NCI-H128 (cell line): ENCODE measurements around the gene CCDC182.

Source experiments
- DNase-seq: peaks from one replicate; lab custom pipeline; 2025; ENCODE audit not compliant: unreplicated experiment; lab: John Stamatoyannopoulos, UW

The CCDC182 gene

DNA sequence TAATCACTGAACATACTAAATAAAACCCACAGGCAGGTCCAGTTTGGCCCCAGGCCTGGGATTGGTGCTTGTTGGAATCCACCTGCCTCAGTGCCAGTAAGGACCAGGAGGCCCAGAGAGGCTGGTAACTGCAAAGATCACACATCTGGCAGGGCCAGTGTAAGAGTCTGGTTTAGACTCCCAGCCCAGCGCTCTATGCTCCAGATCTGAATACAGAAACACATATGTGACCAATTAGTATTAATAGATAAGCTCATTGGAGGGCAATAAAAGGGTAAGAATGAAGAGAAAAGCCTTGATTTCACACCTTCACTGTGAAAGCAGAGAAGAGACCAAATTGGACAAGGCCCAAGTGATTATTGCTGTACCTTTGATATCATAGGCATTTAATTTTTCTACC lies 13.6 kb upstream of the CCDC182 start:
- DNase-seq: no peak

DNA sequence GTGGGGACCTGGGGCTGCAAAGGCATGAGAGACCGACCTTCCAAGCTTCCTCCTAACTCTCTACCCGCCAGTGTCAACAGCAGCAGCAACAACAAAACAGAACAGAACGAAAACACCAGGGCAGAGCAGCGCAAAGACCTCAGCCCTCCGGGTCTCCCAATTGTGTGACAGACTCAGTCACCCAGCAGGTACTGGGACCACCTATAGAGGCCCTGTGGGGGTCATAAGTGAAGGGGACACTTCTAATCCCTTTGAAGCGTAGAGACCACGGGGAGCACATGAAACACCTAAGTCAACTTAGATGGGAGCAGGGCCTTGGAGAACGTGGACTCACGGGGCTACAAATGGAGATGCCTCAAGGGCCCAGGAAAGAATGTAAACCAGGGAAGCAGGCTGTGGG lies 12.6 kb upstream of the CCDC182 start:
- DNase-seq: no peak

DNA sequence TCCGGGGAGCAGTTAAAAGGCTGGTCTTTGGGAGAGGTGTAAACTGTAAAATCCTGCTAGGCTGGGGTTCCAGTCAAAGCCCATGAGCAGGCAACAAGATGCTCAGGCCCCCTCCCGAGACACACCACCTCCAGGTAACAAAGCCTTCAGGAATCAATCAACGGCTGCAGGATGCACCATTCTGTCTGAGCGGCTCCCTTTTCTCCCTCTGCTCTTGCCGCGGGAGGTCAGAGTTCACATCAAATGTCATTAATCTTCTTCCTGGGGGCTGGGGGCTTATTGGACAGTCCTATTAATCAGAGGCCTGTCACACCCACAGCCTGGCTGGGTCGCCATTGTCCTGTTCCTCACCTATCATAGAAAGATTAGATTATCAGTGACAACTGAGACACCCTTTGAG lies 11.9 kb upstream of the CCDC182 start:
- DNase-seq: no peak

DNA sequence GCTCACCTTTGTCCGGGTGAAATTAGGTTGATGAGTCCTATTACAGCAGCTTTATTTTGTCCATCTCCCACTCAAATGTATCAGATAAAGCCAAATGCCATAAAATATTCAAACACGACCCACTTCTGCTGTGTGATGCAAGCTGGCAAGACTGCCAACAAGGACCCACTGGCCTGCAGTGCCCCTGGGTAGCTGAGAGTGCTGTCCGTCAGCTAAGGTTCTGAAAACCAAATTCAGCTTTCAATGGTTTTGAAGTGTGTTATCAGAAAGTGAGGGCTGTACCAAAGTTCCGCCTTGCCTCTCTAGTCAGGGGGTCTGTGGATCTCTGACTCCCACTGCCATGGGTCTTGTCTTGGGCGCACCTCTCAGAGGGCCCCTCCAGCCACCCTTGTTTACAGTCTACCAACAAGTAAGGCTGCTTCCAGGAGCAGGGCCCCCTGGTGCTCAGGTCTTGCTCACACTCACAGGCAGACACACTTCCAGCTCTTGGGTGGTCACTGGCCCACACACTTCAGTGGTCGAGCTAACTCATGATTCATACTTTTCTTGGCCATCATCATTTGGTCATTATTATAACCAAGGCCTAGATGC lies 10.5 kb upstream of the CCDC182 start:
- DNase-seq: no peak

DNA sequence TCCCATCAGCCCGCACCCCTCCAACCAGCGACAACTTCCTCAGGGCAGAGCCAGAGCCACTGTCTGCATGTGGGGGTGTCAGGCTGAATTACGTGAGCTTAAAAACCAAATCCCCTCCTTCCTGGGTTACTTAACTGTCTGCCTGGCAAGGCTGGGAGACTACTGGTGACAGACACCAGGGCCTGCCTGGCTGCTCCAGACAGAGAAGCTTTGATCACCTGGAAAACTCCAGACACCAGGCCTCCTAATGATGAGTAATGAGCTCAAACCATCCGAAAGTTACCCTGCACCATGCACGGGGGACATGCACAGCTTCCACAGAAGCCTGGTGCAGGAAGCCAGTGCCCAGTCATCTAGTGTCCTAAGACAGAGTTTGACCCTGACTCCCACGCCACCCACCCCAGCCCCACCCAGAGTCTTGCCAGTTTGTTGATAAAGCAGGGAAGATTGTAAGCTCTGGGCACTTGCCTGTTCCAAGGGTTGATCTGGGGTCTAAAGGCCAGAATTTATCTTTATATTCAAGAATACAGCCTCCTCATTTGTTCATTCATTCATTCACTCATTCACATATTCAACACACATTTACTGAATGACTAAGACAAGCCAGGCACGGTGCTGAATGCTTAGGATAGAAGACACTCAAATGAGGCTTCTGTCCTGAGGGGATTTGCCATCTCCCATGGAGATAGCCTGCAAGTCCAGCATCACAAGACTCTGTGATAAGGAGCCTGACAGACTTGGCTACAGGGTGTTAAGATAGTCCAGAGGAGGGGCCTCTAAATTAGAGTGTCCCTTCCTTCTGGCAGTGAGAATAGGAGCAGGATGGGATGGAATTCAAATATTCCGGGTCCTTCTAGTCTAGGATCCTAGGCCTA lies 7.2 kb upstream of the CCDC182 start:
- DNase-seq: no peak

DNA sequence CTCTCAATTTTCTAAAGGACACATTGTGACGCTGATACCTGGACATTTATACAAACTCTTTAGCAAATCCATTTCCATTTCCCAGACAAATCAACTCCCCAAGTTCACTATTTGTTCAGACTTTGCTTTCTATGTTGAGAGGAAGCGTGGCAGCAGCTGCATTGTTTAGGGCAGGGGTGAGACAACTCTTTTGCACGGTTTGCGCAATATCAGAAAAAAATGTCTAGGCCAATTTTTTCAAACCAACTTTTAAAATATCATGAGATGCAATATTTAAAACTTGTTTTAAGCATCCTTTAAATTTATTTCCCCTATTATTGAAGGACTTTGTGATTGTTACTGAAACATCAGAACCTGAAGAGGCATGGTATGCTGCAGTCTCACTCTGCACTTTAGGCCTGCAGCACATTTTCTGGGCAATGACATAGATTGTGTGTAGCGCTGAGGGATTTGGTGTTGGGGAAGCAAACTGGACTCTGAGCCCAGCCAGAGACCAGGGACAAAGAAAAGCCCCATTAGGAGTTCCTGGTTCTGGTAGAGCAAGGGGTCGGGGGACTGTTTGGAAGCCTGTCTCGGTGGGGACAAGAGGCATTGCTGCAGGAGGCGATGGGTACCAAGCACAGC lies 6.4 kb upstream of the CCDC182 start:
- no peak for DNase-seq

DNA sequence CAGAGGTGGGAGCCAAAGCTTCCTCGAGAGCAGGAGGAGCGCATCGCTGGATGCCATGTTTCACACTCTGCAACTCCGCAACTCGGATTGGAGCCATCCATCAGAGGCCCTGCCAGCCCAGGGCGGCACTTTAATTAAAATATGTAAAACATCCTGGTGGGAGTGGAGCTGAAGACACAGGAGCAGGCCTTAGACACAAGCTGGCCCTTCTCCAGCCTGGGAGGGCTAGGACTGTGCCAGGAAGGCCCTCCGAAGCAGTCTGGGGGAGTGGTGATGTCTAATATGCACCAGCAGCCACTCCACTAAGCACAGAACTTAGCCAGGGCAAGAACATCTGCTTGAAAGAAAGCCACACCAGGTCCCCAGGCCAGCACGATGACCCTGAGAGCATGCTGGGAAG lies 5.8 kb upstream of the CCDC182 start:
- DNase-seq: no peak

DNA sequence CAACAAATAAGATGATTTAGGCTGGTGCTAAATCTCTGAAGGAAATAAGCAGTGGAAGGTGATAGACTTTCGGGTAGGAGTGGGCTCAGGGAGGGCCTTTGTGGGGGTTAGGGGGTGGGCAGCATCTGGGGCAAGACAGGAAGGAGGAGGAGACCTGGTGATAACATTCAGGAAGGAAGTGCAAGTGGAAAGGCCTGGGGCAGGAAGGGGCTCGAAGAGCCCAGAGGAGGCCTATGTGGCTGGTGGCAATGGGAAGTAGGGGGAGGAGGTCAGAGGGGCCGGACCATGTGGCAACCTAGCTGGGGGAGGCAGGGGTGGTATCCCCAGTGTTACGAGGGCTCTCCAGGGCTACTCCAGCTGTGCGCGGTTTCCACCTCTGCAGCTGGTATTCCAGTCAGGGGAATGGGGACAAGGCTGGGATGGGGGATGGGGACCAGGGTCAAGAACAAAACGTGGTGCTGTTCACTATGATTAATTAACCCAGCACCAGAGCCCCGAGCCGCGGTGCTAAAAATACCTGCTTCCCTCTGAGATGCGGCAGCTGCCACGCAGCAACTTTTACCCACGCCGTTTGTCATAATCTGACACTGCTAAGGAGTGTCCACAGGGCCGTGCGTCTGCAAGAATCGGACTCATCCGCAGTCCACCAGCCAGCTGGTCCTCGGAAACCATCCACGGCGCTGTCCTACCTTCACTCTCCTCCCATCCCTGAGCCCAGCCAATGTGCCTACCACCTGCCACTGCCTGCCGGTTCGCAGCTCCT lies 5.2 kb upstream of the CCDC182 start:
- no peak for DNase-seq

DNA sequence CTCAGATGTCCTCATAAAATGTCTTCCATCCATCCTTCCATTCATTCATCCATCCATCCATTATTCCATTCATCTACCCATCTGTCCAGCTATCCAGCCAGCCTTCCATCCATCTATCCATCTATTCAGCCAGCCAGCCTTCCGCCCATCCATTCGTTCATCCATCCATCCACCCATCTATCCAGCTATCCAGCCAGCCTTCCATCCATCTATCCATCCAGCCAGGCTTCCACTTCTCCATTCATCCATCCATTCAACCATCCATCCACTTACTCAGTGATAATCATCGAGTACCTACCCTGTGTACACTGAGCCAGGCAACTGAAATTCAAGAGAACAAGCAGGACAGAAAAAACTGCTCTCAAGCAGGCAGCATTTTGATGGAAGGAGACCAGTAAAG lies 4.6 kb upstream of the CCDC182 start:
- no peak for DNase-seq

DNA sequence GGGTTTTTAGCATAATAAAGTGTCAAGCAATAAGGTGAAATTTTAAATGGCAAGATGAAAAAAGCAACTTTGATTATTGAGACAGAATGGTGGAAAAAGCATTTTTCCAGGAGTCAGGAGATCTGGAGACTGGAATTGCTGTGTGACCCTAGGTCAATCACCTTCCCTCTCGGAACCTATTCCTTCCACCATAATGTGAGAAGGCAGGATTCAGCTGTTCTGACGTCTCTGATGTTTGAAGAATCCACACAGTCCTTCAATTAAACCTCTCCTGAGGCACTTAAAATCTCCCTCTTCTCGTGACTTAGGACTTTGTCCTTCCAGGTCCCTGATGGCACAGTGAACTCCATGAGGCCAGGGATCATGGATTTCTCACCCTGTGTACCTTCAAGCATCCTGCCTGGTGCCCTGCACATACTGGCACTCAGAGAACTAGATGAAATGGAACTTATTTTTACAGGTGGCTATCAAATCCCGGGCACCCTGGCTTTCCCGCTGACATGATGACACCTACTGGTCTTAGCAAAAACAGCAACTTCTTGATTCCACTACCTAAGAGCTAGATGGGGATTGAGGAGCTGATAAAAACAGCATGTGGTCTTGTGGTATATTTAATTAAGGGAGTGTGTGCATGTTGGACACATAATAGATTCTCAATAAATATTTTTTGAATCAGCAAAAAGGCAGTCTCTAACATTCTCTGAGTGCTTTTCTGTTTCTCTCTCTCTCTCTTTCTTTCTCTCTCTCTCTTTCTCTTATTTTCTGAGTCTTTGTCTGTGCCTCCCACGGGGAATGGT lies 2.3 kb upstream of the CCDC182 start:
- no peak for DNase-seq

DNA sequence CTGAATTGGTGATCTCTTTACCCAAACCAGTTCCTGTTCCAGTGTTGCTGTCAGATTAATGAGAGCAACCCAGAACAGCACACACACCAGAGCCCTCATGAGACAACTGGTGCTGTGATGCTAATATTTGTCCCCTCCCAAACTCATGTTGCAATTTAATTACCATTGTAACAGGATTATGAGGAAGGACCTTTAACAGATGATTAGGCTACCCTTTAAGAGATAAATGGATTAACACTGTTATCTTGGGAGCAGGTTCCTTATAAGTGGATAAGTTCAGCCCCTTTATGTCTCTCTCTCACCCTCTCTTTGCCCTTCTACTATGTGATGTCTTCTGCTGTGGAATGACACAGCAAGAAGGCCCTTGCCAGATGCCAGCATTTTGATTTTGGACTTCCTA lies 1.1 kb upstream of the CCDC182 start:
- DNase-seq: no peak

DNA sequence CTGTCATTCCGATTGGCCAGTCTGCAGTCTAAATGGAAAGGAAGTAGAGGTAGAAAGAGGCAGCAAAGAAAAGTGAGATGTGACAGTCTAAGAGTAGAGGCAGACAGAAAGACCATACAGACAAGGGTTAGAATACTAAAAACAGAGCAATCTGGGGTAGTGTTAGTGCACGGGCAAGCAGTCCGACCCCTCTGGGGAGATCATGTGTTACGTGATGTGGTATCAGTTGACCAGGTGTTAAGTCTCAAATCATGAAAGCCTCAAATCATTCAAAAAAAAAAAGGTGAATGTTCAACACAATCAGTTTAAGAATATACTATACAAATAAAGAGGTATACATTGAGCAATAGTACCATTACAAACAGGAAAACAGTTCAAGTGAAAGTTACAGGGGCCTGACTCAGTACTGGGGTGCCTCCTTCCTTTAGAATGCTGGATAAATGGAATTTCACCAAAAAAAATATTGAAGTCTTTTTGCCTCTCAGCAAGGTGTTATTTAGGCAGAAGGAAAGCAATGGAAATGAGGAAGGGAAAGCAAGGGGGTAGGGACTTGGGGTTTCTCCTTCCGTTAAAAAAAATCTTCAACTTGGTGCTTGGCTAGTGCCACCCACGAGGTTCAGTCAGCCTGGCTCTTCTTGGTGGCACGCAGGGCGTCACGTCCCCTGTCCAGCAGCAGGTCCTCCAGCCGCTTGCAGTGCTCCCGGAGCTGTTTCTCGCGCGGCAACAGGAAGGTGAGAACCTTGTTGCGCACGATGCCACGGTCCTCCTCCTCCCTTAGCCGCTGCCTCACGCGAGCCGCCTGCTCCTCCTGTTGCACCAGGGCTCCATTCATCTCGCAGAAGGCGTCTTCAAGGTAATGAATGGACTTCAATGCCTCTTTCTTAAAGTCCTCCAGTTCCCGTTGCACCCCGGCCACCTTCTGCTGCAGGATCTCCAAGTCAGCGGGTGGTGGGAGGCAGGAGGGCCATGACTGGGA lies 616 bp downstream of the CCDC182 start:
- no peak for DNase-seq

DNA sequence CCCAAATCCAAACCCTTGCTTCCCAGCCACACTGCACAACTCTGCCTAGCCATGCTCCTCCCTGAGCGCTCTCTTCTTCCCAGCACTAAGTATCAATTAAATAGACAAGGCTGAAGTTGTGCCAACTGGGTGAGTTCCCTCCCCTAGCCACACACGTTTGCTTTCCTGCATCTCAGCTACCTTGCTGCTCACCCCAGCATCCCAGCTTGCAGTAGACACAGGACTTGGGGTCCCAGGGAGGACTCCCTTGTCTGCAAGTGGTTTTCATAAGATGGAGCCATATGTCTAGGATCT lies 4.9 kb downstream of the CCDC182 start:
- no peak for DNase-seq

DNA sequence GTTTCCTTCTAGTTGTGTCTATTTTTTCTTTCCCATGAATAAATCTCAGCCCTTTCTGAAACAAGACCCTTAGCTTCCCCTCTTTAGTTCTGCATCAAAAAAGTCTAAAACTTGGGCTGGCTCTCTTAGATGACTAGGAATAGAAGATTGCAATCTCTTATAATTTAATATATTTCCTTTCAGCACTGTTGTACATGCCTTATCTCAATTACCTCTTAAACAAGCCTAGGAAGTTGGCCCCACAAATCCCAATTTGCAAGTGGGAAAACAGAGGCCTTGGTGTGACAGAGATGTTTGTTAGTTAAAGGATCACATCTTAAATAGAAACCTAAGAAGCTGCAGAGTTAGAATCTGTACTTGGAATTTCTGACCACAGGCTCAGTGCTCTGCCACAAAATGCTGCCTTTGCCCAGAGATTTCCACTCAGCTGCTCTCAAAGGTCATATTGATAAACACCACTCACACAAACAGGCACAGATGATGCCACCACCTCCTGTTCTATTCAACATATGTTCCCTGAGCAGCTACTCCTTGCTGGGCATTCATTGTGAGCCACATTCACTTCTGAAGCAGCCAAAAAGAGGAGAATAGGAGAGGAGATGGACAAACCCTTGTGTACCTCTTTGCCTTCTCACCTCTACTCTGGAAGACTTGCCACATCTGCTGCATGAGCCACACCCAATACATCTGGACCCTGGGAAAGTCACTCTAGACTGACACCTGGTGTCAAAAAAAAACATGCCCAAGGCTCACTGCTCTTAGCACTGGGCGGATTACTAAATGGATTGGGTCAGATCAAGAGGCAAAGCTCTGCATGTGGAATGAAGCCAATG lies 5.5 kb downstream of the CCDC182 start:
- DNase-seq: no peak

DNA sequence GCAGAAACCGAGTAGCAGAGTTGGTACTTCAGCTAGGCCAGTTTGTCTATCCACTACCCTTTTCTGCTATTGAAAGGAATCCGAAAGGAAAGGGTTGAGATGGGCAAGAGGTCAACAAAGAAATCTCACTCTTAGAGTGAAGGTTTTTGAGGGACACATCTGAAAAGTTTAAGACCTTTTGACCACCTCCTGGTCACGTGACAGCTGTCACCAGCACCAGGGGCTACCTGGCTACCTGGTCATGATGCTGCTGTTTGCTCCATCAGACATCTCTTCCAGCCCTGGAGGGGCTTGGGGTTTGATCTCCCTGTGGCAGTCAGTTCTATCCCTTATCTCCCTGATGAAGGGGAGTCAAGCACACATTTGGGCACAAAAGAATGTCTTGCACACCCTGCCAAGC lies 7.6 kb downstream of the CCDC182 start:
- no peak for DNase-seq

DNA sequence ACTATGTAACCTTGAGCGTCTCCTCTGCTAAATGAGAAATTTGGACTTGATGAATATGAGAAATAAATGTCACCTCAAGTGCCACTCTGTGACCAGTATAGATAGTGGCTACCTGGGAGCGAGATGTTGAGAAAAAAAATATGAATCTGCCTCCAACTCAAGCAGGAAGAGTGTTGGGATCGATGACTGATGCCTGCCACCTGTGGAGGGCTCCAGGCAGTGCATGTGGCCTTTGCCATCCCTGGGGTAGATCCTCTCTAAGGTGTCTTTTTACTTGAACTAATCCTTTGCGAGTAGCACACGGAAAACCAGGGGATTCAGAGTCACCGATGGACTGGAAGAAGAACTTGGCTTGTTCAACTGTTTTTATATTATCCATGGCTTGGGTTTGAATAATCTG lies 9.4 kb downstream of the CCDC182 start:
- no peak for DNase-seq

DNA sequence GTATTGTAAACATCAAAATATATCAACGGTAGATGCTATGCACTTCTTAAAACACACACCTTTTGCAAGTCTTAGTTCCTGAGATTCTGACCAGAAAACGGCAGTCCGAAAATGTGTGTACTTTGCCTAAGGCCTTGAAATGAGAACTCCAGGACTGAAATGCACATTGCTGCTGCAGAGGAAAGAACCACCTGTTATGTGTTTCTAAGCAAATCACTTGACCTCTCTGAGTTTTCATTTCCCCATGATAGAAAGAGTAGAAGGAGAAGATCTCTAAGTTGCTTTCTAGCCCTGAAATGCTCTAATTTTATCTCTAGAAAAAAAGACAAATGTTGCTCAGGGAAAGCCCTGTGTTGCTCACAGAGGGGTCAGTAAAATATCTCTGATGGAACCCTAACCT lies 9.9 kb downstream of the CCDC182 start:
- no peak for DNase-seq

DNA sequence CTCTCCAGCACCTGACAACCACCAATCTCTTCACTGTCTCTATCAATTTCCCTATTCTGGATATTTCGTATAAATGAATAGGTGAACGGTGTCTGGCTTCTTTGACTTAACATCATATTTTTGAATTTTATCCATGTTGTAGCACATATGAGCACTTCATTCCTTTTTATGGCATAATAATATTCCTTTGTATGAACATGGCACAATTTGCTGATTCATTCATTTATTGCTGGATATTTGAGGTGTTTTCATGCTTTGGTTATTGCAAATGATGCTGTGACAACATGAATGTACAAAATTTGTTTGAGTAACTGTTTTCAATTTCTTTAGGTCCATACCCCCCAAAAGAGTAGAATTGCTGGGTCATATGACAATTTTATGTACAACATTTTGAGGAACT lies 12.0 kb downstream of the CCDC182 start:
- no peak for DNase-seq

DNA sequence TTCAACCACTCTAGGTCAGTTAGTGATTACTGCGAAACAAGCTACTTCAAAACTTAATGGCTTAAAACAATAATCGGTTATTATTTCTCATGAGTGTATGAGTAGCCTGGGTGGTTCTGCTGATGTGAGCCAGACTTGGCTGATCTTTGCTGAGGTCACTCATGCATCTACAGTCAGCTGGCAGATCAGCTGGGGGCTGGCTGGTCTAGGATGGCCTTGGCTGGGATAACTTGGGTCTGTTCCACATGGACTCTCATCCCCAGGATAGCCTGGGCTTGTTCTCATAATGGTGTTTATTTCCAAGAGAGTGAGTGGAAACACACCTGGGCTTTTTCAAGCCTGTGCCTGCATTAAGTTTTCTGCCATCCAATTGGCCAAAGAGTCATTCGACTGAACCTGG lies 13.0 kb downstream of the CCDC182 start:
- no peak for DNase-seq
